ENCODE data around the gene RNF166. TPM values are rescaled to one million over a fixed set of nuclear protein-coding genes. Genes with fewer than 3 reads are reported as not detected.

Gene RNF166
- total and polyA plus RNA-seq, 2 of the 13 experiments (the other 11 are each of a cell fraction or from before 2014, with no cell fraction given) = 21.4 to 23.0 TPM

- no peak for TF ChIP-seq ZSCAN29 (CRISPR knock-in tag; conservative IDR thresholded peaks at IDR 0.05)
- TF ChIP-seq NFYB (CRISPR knock-in tag; IDR thresholded peaks at IDR 0.05) = no peak
- no peak for TF ChIP-seq FOXO4 (CRISPR knock-in tag; conservative IDR thresholded peaks at IDR 0.05)
- peak; percentile 44; the same call in 1 of the 2 replicates for TF ChIP-seq SP4 (CRISPR knock-in tag; IDR thresholded peaks at IDR 0.05)
- TF ChIP-seq LCORL (IDR thresholded peaks at IDR 0.05) = no peak
- TF ChIP-seq LCORL (CRISPR knock-in tag; IDR thresholded peaks at IDR 0.05) = peak; percentile 45; the same call in 1 of the 2 replicates
- TF ChIP-seq MYPOP (CRISPR knock-in tag; IDR thresholded peaks at IDR 0.05) = peak; percentile 24; the same call in 1 of the 2 replicates
- TF ChIP-seq ZNF354B (CRISPR knock-in tag; IDR thresholded peaks at IDR 0.05) = no peak
- no peak for TF ChIP-seq AFF4 (CRISPR knock-in tag; IDR thresholded peaks at IDR 0.05)
- TF ChIP-seq NFAT5 (CRISPR knock-in tag; IDR thresholded peaks at IDR 0.05) = 0 out of 2 replicates have a peak, but pooled peaks have one; percentile 1
- 0 out of 2 replicates have a peak, but pooled peaks have one; percentile 4 for TF ChIP-seq ZNF451 (CRISPR knock-in tag; IDR thresholded peaks at IDR 0.05)
Measured at GRCh38 chr16:88681709-88682451, 24.3 kb downstream of the RNF166 start (continued).
